ENCODE measurements around the gene ZBP1.

GRCh38 chr20:57568088-57568896, 51.9 kb downstream of the ZBP1 start:
- TF ChIP-seq CTCF (IDR thresholded peaks at IDR 0.05) (no peak), POLR2A (IDR thresholded peaks at IDR 0.05) (no peak)
